K562 (cell line): ENCODE results near the gene NCCRP1.

Experiments
- ZNF184 ChIP-seq: sonication (generic); formaldehyde crosslinking; IDR thresholded peaks from 2 replicates; pipeline ENCODE4 v1.5.0; 2020; ENCODE audit warnings: missing genetic modification reagents
- TF ChIP-seq, protein P1 (sequence below): IDR thresholded peaks from 2 replicates; pipeline ENCODE4 v1.6.1; 2016; ENCODE audit warnings: missing genetic modification characterization, missing compliant biosample characterization

- TF ChIP-seq, protein P1, sequence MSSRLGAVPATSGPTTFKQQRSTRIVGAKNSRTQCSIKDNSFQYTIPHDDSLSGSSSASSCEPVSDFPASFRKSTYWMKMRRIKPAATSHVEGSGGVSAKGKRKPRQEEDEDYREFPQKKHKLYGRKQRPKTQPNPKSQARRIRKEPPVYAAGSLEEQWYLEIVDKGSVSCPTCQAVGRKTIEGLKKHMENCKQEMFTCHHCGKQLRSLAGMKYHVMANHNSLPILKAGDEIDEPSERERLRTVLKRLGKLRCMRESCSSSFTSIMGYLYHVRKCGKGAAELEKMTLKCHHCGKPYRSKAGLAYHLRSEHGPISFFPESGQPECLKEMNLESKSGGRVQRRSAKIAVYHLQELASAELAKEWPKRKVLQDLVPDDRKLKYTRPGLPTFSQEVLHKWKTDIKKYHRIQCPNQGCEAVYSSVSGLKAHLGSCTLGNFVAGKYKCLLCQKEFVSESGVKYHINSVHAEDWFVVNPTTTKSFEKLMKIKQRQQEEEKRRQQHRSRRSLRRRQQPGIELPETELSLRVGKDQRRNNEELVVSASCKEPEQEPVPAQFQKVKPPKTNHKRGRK (tag), result no peak
- TF ChIP-seq ZNF184 (CRISPR knock-in tag), result no peak
Observed at GRCh38 chr19:39202998-39203355, 6.2 kb downstream of the NCCRP1 start.
